ENCODE measurements around the gene POLG2.

DNA sequence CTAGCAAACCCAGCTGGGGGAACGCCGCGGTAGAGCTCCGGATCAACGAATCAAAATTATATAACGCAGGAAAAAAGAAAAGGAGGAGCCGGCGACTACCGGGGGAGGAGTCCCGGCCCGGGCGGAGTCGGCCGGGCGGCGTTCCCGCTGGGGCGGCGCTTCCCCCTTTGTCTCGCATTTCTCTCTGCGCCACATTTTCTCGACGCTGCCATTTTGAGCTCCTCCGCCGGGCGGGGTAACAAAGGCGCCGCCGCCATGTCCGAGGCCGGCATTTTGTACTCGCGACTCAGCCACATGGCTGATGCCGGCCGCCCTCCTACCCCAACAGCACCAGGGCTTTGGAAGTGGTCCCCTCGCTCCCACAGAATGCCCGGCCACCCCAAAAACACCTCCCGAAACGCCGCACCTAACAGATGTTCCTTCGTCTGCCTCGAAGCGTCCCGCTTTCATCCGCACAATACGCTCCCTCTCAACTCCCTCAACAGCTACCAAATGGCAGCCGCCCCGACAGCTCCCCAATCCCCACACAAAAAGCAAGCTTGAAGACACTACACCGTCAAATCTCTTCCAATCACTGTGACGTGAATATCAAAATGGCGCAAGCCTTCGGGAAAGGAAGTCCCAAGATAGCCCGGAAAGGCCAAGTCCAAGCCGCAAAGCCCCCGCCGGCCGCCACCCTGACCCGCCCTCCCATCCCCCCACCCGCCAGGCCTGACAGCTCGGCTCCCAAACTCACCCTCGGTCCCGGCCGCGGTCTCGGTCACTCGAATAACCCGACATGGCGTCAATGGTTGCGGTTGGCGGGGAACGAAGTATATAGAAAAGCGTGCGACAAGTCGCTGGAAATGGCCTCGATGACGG lies 8.7 kb upstream of the POLG2 start:
- TF ChIP-seq SP1 (IDR thresholded peaks at IDR 0.05; ENCODE audit: low read depth): no peak; the same call in 1 of the 2 replicates
- TF ChIP-seq, protein P1, sequence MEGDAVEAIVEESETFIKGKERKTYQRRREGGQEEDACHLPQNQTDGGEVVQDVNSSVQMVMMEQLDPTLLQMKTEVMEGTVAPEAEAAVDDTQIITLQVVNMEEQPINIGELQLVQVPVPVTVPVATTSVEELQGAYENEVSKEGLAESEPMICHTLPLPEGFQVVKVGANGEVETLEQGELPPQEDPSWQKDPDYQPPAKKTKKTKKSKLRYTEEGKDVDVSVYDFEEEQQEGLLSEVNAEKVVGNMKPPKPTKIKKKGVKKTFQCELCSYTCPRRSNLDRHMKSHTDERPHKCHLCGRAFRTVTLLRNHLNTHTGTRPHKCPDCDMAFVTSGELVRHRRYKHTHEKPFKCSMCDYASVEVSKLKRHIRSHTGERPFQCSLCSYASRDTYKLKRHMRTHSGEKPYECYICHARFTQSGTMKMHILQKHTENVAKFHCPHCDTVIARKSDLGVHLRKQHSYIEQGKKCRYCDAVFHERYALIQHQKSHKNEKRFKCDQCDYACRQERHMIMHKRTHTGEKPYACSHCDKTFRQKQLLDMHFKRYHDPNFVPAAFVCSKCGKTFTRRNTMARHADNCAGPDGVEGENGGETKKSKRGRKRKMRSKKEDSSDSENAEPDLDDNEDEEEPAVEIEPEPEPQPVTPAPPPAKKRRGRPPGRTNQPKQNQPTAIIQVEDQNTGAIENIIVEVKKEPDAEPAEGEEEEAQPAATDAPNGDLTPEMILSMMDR (IDR thresholded peaks at IDR 0.05 in 2 of 3, conservative IDR thresholded peaks at IDR 0.05 in 1 of 3; ENCODE audit: borderline replicate concordance in 1 of 3, insufficient read depth in 1 of 3, low read depth in 2 of 3, low read length in 2 of 3): no peak
- TF ChIP-seq EZH2phosphoT487 (IDR thresholded peaks at IDR 0.05; ENCODE audit: borderline replicate concordance): no peak
